SK-N-SH (cell line): Measurements from ENCODE around the gene PAEP. TPM values are rescaled to one million over a fixed set of nuclear protein-coding genes. Genes with fewer than 3 reads are reported as not detected.
"Not testable (repeated sequence)": the region's sequence is repeated elsewhere in the genome, so short reads cannot be mapped to it uniquely, and the experiment has no call there.

Source experiments
- CTCF ChIA-PET: fragments of 300-600, 350-600 bp; formaldehyde crosslinking; extraction: SDS; loops from one replicate; lab custom pipeline; 2021; lab: Yijun Ruan, JAX
- POLR2A ChIA-PET: fragments of 350-600 bp; sonication (Branson Sonifier 250); formaldehyde crosslinking; extraction: SDS; loops from one replicate; lab custom pipeline; 2020; ENCODE audit warnings: antibody characterized with exemption, inconsistent platforms; lab: Yijun Ruan, JAX
- DNase-seq: peaks from one replicate; pipeline ENCODE4 v3.0.0; 2012
- H2AFZ ChIP-seq: fragments of 200-600 bp; sonication (generic); 2 replicates; pipeline ENCODE4 v1.8.1; 2016; ENCODE audit warnings: antibody characterized with exemption, mild to moderate bottlenecking, low read depth
- H3F3A ChIP-seq: fragments of 200-600 bp; sonication (generic); replicated peaks from 2 replicates; pipeline ENCODE3; 2016; ENCODE audit warnings: antibody characterized with exemption, mild to moderate bottlenecking; ENCODE audit not compliant: insufficient read depth
- H3K27ac ChIP-seq, 2 experiments: fragments of 200-500 bp in 1 of 2; fragments of 200-600 bp in 1 of 2; sonication (Bioruptor generic) in 1 of 2; sonication (generic), shearing (Covaris generic) in 1 of 2; 2 replicates each; pipeline versions ENCODE4 v1.5.1 to v1.6.1; 2014 to 2016; ENCODE audit warnings: low read depth in 2 of 2, inconsistent platforms in 1 of 2, low read length in 1 of 2, mild to moderate bottlenecking in 1 of 2, mixed read lengths in 1 of 2
- H3K27me3 ChIP-seq: fragments of 200-600 bp; sonication (generic), shearing (Covaris generic); 2 replicates; pipeline ENCODE4 v1.6.1; 2016; ENCODE audit warnings: mixed run types; ENCODE audit not compliant: insufficient read depth
- H3K36me3 ChIP-seq, 2 experiments: fragments of 200-500 bp in 1 of 2; fragments of 200-600 bp in 1 of 2; sonication (Bioruptor generic) in 1 of 2; sonication (generic) in 1 of 2; replicated peaks in 1 of 2; 2 replicates each; pipeline versions ENCODE3 to v1.5.1; 2014 to 2016; ENCODE audit warnings: low read length in 1 of 2, mild to moderate bottlenecking in 1 of 2; ENCODE audit not compliant: insufficient read depth in 2 of 2, control insufficient read depth in 1 of 2
- H3K4me1 ChIP-seq, 2 experiments: fragments of 200-500 bp in 1 of 2; fragments of 200-600 bp in 1 of 2; sonication (Bioruptor generic) in 1 of 2; sonication (generic), shearing (Covaris generic) in 1 of 2; 2 replicates each; pipeline versions ENCODE4 v1.5.1 to v1.6.1; 2014 to 2016; ENCODE audit warnings: low read depth in 1 of 2, low read length in 1 of 2, mixed run types in 1 of 2; ENCODE audit not compliant: insufficient read depth in 2 of 2, control insufficient read depth in 1 of 2
- H3K4me2 ChIP-seq: fragments of 200-600 bp; sonication (generic), shearing (Covaris generic); 2 replicates; pipeline ENCODE4 v1.6.1; 2017; ENCODE audit warnings: mixed run types
- H3K4me3 ChIP-seq, 2 experiments: fragments of 200-500 bp in 1 of 2; fragments of 200-600 bp in 1 of 2; sonication (Bioruptor generic) in 1 of 2; sonication (generic), shearing (Covaris generic) in 1 of 2; 2 replicates each; pipeline versions ENCODE4 v1.5.1 to v1.8.1; 2014 to 2016; ENCODE audit warnings: low read depth in 2 of 2, inconsistent platforms in 1 of 2, low read length in 1 of 2, mild to moderate bottlenecking in 1 of 2, mixed read lengths in 1 of 2, moderate library complexity in 1 of 2
- H3K79me2 ChIP-seq: fragments of 200-600 bp; sonication (generic); 2 replicates; pipeline ENCODE4 v1.8.1; 2017; ENCODE audit warnings: mild to moderate bottlenecking; ENCODE audit not compliant: insufficient read depth
- H3K9ac ChIP-seq: fragments of 200-600 bp; sonication (generic); 2 replicates; pipeline ENCODE4 v1.6.1; 2017; ENCODE audit warnings: mixed run types
- H3K9me2 ChIP-seq: fragments of 200-600 bp; sonication (generic); 2 replicates; pipeline ENCODE4 v1.6.1; 2017; ENCODE audit warnings: mixed run types
- H3K9me3 ChIP-seq: fragments of 200-600 bp; sonication (generic); 2 replicates; pipeline ENCODE4 v1.6.1; 2017; ENCODE audit warnings: mixed run types, mild to moderate bottlenecking, moderate library complexity
- H4K20me1 ChIP-seq: fragments of 200-600 bp; sonication (generic); 2 replicates; pipeline ENCODE4 v1.6.1; 2017; ENCODE audit warnings: mild to moderate bottlenecking, mixed run types; ENCODE audit not compliant: insufficient read depth
- CHD2 ChIP-seq: fragments of 150-350 bp; IDR thresholded peaks from 2 replicates; pipeline ENCODE4 v1.6.1; 2018; ENCODE audit warnings: low read length; ENCODE audit not compliant: partially characterized antibody
- CTCF ChIP-seq: fragments of 200-600 bp; sonication (generic); IDR thresholded peaks from 2 replicates; pipeline ENCODE4 v1.6.1; 2017; ENCODE audit warnings: antibody characterized with exemption, mild to moderate bottlenecking, moderate library complexity
- ELF1 ChIP-seq: IDR thresholded peaks from 2 replicates; pipeline ENCODE4 v1.4.0; 2012
- EZH2phosphoT487 ChIP-seq: fragments of 200-600 bp; sonication (generic); IDR thresholded peaks from 2 replicates; pipeline ENCODE4 v1.6.1; 2017; ENCODE audit warnings: low read depth, mixed run types, mild to moderate bottlenecking, antibody characterized with exemption, moderate library complexity, borderline replicate concordance
- GATA2 ChIP-seq: sonication (generic); formaldehyde crosslinking; IDR thresholded peaks from 2 replicates; pipeline ENCODE4 v1.5.0; 2020; ENCODE audit warnings: mild to moderate bottlenecking, missing genetic modification reagents
- IRF3 ChIP-seq: fragments of 150-350 bp; IDR thresholded peaks from 2 replicates; pipeline ENCODE4 v1.6.1; 2016; ENCODE audit warnings: mild to moderate bottlenecking, low read depth, low read length
- MAX ChIP-seq: IDR thresholded peaks from 2 replicates; pipeline ENCODE4 v1.4.0; 2012; ENCODE audit warnings: low read depth
- MEF2A ChIP-seq: IDR thresholded peaks from 2 replicates; pipeline ENCODE4 v1.4.0; 2012; ENCODE audit warnings: low read depth, borderline replicate concordance
- RAD21 ChIP-seq: IDR thresholded peaks from 2 replicates; pipeline ENCODE4 v1.6.1; 2012; ENCODE audit warnings: mild to moderate bottlenecking, low read length
- RCOR1 ChIP-seq: fragments of 150-350 bp; IDR thresholded peaks from 2 replicates; pipeline ENCODE4 v1.6.1; 2017; ENCODE audit warnings: antibody characterized with exemption, low read length
- RFX5 ChIP-seq: IDR thresholded peaks from 2 replicates; pipeline ENCODE4 v1.6.1; 2012; ENCODE audit warnings: mild to moderate bottlenecking, improper control_type of control experiment, low read length
- SMC3 ChIP-seq: IDR thresholded peaks from 2 replicates; pipeline ENCODE4 v1.6.1; 2012; ENCODE audit warnings: low read depth, low read length, improper control_type of control experiment
- USF2 ChIP-seq: fragments of 150-350 bp; IDR thresholded peaks from 2 replicates; pipeline ENCODE4 v1.6.1; 2017; ENCODE audit warnings: antibody characterized with exemption, low read length, low read depth, borderline replicate concordance
- ZBTB33 ChIP-seq: IDR thresholded peaks from 2 replicates; pipeline ENCODE4 v1.4.0; 2012; ENCODE audit warnings: low read depth, borderline replicate concordance
- WGBS: methylation state at CpG from one replicate; pipeline ENCODE4 v1.1.6; 2017; ENCODE audit warnings: low lambda C conversion rate; 5-methylcytosine and 5-hydroxymethylcytosine counted together
- polyA plus RNA-seq, 3 experiments: library from polyadenylated mRNA; depleted of rRNA; stranded (reverse); fragments of >200 nt; gene quantifications; 2 replicates each; pipeline ENCODE4 v1.2.3, GENCODE V29; 2012

Gene PAEP
- polyA plus RNA-seq, 1 of the 3 experiments (the other 2 are of a cell fraction), result 0.08 TPM

- TF ChIP-seq SMC3 (no peak), CTCF (no peak)
These were observed 48.2 kb upstream of the PAEP start (continued) for GRCh38 chr9:135513351-135513846.

GRCh38 chr9:135513906-135514305, 47.6 kb upstream of the PAEP start:
- H3K79me2 ChIP-seq, H3K9me2 ChIP-seq, H3K4me2 ChIP-seq, H3K27me3 ChIP-seq, H3K4me1 ChIP-seq, H3F3A ChIP-seq, H3K36me3 ChIP-seq, H4K20me1 ChIP-seq, POLR2A ChIA-PET, H3K9me3 ChIP-seq, H3K4me3 ChIP-seq, H3K9ac ChIP-seq, H2AFZ ChIP-seq, H3K27ac ChIP-seq, DNase-seq: not testable (repeated sequence)
- WGBS, result 95% methylated on average over 4 of the region's 9 CpGs
- CTCF ChIA-PET, result interaction anchor here (1.0 to 3.2 kb wide), 2 partner anchors 9 to 12 kb away, joined by 3 to 23 read pairs; no protein-coding TSS in a partner anchor

GRCh38 chr9:135514342-135515082, 47.0 kb upstream of the PAEP start:
- H3K9me3 ChIP-seq, result no peaks in the 10 kb centered on the region
- DNase-seq, result no peak
- no peak overlapping the region for H2AFZ ChIP-seq
- no peaks in the 10 kb centered on the region for H3K36me3 ChIP-seq
- no peaks in the 10 kb centered on the region for H3K79me2 ChIP-seq
- no peak overlapping the region for H3K9ac ChIP-seq
- no peaks in the 10 kb centered on the region for H3F3A ChIP-seq
- ChIA-PET POLR2A (no interaction called here), CTCF (interaction anchor here (1.0 to 3.2 kb wide), 2 partner anchors 10 to 13 kb away, joined by 3 to 23 read pairs; no protein-coding TSS in a partner anchor)
- no peaks in the 10 kb centered on the region; a peak in 1 of 4 replicates for H3K4me1 ChIP-seq
- no peak overlapping the region for H3K4me3 ChIP-seq
- WGBS, result 56% methylated on average over 15 of the region's 17 CpGs
- no peak overlapping the region for H3K27ac ChIP-seq
- no peaks in the 10 kb centered on the region for H4K20me1 ChIP-seq
- H3K4me2 ChIP-seq, result no peak overlapping the region
- no peaks in the 10 kb centered on the region for H3K27me3 ChIP-seq
- no peaks in the 10 kb centered on the region for H3K9me2 ChIP-seq
- TF ChIP-seq USF2 (no peak), CHD2 (no peak), EZH2phosphoT487 (no peak), IRF3 (no peak), CTCF (no peak), GATA2 (CRISPR knock-in tag) (no peak), ZBTB33 (no peak), MAX (no peak), RFX5 (no peak), MEF2A (no peak), ELF1 (no peak), SMC3 (no peak), RAD21 (no peak), RCOR1 (no peak)
